HG02678 (cell line): ENCODE results near the gene FBXL16.
"Not testable (repeated sequence)": the region's sequence is repeated elsewhere in the genome, so short reads cannot be mapped to it uniquely, and the experiment has no call there.

Source experiments
- ATAC-seq: cut with Tn5 transposase; IDR thresholded peaks from one replicate; pipeline ENCODE4 v1.9.1; 2021; ENCODE audit warnings: mild to moderate bottlenecking, moderate library complexity; ENCODE audit not compliant: unreplicated experiment

The FBXL16 gene

DNA sequence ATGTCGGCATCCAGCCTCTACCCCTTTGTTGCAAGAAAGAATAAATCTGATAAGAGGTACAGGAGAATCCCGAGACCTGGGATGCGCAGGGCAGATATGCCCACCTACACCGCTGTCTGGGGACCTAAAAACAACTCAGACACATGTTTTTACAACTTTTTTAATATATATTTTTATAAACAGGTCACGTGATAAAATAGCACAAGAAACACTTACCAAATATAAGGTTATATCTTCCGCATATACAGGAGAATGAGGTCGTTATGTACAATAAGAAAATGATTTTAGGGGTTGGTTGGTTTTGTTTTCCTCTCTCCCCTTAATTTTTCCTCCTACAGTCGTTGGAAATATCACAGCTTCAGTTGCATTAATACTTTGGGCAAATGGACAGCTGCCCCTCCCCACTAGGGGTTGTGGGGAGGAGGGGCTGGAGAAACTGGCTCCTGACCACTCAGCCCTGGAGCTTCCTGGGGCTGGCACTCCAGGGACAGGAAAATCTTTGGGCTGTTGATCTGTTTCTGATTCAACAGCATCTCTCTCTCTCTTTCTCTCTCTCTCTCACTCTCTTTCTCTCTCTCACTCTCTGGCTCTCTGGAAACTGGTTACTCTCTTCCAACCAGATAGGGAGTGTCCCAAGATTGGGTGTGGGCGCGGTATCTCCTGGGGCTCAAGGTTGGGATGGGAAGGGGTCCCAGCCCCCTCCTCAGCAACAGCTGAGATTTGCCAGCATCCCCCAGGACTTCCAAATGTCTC lies 13.1 kb downstream of the FBXL16 start:
- ATAC-seq: no peak

DNA sequence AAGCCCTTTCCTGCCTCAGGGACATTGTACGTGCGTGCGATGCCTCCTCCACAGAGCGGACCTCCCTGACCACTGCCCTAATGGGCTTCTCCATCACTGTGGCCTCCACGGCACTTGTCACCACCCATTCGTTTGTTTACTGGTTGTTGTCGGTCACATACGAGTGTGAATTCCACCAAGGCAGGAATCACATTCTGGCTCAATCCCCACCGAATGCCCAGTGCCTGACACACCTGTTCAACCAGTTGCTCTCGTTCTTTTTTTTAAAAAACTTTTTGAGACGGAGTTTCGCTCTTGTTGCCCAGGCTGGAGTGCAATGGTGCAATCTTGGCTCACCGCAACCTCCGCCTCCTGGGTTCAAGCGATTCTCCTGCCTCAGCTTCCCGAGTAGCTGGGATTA lies 14.4 kb downstream of the FBXL16 start:
- not testable (repeated sequence) for ATAC-seq

DNA sequence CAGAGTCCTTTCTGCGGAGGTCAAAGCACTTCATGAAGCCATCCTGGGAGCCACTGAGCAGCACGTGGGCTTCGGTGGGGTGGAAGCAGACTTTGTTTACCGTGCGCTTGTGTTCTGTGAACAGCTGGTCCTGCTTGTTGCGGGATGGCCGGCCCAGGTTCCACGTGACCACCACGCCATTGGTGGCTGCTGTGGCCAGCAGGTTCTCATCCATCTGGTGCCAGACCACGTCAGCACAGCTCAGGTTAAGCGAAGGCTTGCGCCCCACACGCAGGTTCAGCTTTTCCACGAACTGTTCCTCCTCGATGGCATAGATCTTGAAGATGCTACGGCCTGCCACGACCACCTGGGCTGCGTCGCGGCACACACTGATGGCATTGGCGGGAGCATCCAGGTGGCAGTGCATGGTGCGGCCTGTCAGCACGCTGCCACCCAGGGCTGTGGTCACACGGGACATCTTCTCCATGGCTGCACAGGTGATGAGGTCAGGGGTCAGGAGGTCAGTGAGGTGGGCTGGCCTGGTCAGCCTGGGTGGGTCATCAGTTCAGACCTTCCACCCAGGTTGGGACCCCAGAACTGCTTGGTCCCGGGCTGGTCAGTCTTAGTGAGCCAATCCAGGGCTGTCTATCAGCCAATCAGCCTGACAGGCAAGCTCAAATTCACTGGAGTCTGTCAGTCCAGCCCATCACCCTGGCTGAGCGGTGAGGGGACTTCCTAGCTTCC lies 16.3 kb downstream of the FBXL16 start:
- ATAC-seq: no peak

DNA sequence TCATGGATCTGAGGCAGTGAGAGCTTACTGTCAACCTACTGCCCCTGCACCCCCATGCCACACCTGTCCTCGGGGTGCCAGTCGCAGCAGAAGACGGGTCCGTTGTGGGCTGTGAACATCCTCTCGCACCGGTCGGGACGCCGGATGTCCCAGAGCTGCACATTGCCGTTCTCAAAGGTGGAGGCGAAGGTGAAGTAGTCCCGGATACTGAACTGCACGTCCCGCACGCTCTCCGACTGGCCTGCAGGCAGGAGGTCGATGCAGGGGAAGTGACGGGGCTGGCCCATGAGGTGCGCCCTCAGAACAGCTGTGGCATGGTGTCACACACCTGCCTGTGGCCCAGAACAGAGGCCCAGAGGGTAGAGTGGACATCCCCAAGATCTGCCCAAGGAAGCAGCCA lies 18.1 kb downstream of the FBXL16 start:
- no peak for ATAC-seq

DNA sequence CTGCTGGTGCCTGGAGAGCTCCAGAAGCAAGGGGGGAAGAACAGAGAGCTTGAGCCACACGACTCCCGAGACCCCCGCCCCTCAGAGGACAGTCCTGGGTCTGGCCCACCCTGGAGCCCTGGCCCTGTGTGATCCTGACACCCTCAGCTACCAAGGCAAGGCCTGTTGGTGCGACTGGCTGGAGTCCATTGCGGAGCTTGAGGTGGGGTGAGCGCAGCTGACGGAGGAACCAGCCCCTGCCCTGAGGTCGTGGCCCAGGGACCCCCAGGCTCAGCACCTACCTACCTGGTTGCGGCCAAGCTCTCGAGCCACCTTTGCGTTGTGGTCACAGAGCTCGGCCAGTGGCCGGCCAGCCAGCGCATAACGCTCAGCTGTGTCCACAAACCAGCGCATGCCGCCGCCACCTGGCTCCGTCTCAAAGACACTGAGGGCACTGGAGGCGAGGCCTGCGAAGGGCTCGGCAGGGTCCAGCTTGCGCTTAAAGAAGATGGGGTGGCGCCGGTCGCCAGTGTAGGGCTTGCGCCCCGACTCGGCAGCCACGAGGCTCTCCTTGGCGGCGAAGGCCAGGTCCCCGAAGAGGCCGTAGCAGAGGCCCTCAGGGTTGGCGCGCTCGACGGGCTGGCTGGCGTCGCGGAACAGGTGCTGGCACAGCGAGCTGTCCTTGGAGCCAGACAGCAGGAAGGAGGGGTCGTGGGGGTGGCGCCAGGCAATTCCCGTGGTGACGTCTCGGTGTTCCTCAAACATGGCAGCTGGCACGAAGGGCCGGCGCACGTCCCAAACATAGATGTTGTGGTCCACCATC lies 18.9 kb downstream of the FBXL16 start:
- ATAC-seq: no peak

DNA sequence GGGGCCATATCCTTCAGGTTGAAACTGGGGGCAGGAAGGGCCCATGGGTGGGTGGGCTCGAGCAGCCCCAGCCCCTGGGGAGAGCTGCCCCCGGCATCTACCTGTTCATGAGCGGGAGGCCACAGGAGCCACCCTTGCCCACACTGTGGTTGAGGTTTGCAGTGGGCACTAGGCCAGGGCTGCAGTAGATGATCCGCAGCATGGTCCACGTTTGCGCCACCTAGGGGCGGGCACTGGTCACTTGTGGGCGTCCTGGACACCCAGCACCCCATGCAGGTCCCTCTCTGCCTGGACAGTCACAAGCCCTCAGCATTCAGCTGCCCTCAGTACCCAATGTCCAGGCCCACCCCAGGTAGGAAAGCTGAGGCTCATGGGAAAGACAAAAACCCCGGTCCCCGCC lies 19.6 kb downstream of the FBXL16 start:
- no peak for ATAC-seq

DNA sequence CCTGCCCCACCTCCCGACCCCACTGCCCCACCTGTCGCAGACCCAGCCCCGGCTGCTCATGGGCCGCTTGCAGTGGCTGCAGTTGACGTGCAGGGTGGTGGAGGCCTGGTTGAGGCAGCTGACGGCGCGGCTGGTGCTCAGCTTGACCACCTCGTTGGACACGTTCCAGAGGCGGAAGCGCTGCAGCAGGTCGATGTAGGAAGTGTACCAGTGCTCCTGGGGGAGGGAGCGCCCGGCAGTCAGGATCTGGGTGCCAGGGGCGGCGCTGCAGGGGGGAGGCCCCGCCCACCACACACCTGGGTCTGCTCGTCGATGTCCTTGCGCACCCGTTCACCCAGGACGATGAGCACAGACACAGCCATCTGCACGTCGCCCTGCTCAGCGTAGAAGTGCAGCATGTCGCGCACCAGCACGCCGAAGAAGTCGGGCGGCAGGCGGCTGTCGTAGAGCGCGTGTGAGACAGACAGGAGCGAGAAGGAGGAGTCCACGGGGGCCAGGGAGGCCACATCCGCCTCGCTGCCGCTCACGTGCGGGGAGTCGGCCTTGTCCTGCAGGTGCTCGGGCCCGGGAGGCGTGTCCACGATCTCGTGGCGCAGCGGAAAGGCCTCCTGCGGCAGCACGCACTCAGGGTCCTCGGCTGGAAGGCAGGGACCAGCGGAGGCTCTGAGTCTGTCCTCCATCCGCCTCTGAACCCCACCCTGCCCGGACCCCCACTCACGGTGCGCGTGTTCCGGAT lies 20.5 kb downstream of the FBXL16 start:
- no peak for ATAC-seq

DNA sequence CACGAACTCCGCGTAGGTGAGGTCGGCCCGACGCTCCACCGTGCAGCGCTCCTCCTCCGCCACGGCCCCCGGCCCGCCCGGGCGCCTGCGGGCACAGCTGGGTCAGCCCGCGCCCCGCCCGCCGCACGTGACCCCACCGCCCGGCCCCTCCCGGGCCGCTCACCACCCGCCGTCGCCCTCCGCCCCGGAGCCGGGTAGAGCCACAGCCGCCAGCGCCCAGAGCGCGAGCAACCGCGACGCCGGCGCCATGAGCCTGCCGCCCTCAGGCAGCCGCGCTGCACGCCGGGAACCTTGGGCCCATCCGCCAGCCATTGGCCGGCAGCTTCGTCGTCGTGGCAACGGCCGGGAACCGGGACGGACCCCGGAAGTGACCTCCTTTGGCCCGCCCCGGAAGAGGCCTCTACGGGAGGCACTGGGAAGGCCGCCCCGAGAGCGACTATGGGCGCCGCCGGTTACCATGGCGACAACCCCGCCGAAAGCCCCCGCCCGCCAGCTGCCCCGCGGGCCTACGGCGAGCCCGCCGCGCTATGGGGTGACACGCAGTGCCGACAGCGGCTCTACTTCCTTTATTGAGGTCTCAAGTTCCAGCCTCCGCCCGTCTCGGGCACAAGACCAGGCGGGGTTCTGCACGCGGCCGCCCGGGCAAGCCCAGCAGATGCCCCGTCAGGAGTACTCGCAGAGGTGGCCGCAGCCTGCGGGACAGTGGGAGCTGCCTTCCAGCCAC lies 21.4 kb downstream of the FBXL16 start, which contains the start of gene JMJD8:
TSS of gene JMJD8 (minus strand) at position 264 of the 724 bp plus-strand sequence. CDS start at position 249, 15 bp downstream.
- ATAC-seq: peak; percentile 64

DNA sequence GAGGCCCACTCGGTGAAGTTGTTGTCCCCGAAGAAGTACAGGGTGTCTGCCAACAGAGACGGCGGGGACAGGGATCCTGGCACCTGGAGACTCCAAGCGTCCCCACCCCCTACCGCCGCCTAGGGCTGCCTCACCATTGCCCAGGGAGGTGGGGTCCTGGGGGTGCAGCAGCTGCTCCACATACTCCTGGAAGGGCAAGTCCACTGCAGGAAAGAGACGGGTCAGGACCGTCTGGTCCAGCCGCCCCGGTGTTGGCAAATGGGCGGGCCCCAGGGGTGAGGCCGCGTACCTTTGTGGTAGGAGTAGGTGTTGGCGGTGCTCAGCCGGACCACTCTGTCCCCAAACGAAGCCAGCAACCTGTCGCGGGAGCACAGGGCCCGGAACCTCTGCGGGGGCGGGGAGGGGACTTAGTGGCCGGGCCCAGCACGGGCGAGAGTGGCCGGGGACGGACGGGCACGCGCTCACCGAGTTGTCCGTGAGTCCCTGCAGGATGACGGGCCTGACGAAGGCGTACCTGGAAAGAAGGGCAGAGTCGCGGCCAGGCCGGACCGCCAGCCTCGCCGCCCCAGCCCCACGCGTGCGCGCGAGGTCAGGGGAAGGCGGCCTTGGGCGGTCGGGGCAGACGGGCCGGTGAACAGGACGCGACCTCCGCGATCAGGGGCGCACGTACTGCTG lies 22.1 kb downstream of the FBXL16 start:
- no peak for ATAC-seq

DNA sequence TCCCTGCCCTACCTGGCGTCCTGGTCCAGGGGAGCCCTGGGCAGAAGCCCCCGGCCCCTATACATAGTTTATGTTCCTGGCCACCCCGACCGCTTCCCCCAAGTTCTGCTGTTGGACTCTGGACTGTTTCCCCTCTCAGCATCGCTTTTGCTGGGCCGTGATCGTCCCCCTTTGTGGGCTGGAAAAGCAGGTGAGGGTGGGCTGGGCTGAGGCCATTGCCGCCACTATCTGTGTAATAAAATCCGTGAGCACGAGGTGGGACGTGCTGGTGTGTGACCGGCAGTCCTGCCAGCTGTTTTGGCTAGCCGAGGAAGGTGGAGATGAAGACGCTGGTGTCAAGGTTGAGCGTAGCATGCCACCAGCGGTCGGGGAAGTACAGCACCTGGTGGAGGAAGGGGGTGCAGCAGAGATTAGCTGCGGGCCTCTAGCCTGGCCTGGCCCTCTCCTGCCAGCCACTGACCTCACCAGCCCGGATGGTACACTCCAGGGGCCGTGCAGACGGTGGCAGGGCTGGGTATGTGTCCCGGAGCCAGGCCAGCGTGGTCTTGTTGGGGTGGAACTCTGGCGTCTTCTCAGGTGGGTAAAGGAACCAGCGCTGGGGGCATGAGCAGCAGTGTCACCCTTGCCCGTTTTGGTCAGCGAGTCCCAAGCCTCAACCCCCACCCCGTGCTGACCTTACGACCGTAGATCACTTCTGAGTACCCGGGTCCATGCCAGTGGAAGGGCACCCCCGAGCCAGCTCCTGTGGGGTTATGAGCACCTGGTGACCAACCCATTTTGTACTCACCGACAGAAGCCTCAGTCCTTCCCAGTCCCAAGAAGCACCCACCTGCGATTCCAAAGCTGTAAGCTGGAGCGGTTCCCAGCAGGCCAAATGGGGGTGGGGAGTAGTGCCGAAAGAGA lies 22.9 kb downstream of the FBXL16 start:
- no peak for ATAC-seq

DNA sequence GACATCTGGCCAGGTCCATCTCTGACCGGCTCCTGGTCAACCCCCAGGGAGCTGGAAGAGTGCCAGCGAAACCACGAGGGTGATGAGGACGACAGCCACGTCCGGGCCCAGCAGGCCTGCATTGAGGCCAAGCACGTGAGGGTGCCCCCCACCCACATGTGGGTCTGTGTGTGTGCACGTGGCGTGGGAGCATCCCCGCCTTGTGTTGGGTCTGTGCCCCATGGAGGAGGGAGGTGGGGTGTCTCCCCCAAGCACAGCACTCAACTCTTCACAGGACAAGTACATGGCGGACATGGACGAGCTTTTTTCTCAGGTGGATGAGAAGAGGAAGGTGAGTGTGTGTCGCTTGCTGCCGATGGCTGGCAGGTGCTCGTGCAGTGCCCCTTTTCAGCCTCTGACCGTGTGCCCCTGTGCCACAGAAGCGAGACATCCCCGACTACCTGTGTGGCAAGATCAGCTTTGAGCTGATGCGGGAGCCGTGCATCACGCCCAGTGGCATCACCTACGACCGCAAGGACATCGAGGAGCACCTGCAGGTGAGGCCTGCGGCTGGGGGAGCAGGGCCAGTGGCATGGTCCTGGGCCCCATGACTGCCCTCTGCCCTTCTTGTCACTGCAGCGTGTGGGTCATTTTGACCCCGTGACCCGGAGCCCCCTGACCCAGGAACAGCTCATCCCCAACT lies 23.7 kb downstream of the FBXL16 start:
- ATAC-seq: no peak

DNA sequence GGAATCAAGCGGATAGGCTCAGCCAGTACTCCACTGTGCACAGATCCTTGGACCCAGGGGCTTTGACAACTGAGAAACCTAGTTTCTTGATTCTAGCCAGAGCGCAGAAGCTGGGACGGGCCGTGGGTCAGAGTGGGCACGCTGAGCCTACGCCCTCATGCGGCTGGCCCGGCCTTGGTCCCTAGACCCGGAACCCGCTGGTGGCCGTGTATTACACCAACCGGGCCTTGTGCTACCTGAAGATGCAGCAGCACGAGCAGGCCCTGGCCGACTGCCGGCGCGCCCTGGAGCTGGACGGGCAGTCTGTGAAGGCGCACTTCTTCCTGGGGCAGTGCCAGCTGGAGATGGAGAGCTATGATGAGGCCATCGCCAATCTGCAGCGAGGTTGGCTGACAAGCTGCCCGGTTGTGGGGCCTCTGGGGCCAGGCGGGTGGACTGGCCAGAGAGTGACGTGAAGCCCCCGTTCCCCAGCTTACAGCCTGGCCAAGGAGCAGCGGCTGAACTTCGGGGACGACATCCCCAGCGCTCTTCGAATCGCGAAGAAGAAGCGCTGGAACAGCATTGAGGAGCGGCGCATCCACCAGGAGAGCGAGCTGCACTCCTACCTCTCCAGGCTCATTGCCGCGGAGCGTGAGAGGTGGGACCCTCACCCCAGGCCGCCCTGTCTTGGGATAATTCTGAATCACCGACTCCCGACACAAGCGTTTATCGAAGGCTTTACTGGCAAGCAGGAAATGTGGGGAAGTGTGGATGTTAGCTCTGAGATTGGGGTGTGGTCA lies 24.4 kb downstream of the FBXL16 start:
- no peak for ATAC-seq

DNA sequence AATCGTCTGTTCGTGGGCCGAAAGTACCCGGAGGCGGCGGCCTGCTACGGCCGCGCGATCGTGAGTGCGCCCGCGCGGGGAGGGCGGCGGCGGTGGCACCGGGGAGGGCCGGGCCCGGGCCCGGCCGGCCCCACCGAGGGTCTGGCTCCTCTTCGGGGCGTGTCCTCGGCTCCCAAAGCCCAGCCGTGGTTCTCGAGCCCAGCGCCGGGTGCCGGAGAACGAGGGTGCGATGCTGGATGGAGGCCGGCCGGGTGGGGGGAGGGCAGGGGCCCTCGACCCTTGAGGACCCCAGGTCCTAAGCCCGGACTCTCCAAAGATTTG lies 25.0 kb downstream of the FBXL16 start:
- ATAC-seq: peak; percentile 2

DNA sequence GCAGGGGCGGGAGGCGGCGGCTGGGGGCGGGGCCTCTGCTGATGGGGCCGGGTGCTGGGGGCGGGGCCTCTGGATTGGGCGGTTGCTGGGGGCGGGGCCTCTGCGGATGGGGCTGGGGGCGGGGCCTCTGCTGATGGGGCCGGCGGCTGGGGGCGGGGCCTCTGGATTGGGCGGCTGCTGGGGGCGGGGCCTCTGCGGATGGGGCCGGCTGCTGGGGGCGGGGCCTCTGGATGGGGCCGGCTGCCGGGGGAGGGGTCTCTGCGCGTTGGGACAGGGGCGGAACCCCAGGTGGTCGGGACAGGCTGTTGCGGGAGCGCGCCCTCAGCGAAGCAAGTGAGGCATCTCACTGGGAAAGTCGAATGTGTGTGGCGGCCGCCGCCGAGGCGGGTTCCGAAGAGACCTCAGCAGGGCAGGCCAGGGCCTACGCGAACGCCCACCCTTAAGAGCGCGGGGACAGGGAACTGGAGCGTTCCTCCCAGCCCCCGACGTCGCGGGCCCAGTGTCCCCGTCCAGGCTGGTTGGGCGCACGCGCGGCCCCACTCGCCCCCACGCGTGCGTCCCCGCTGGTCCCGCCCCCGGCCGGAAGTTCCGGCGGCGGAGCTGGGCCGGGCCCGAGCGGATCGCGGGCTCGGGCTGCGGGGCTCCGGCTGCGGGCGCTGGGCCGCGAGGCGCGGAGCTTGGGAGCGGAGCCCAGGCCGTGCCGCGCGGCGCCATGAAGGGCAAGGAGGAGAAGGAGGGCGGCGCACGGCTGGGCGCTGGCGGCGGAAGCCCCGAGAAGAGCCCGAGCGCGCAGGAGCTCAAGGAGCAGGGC lies 25.6 kb downstream of the FBXL16 start, which contains the start of gene STUB1:
TSS of gene STUB1 (plus strand) at position 597 of the 811 bp plus-strand sequence. CDS start at position 713, 116 bp downstream.
- peak; percentile 43 for ATAC-seq

DNA sequence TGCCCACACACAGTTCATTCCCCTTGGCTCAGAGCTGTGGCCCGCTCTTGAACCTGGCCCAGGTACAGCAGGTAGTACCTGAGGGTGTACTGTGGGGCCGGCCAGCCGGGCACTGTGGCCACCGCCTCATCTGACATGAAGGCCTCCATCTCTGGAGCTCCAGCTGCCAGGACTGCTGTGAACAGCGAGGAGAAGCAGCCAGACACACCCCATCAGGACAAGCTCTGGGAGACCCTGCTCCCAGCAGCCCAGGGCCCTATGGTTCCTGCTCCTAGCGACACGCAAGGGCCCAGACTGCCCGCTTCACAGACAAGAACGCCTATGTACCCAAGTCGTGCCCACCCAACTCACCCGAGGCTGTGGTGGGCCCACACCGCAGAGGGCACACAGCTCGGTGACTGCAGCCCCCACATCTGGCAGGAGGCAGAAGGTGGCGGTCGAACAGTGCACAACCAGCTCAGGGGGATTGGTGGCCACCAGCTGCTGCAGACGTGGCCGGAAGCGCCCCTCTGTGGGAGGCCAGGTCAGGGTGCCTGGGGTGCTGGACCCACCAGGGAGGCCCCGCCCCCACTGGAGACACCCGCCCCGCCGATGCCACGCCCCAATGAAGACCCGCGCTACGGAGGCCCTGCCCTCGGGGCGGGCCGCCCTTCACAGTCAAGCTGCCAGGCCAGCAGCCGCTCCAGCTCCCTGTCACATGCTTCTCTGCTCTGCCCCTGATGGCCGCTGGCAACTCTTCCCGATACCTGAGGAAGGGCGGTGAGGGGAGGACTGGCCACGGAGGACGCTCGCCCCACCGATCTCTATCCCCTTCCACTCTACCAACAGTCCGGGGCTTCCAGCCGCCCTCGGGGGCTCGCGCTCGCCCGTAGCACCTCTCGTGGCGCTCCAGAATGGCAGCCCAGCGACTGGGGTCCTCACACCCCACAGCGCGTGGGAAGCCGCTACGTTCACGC lies 26.5 kb downstream of the FBXL16 start:
- no peak for ATAC-seq
